NCI-H1436 treated with DMSO at 0.1 percent for 48 hours (cell line): ENCODE results near the gene NLGN3.
A peak's percentile ranks its signal among the peaks of the same experiment; 100 is the strongest.

Experiments used
- DNase-seq: peaks from one replicate; lab custom pipeline; 2025; lab: John Stamatoyannopoulos, UW

NLGN3 gene

DNA sequence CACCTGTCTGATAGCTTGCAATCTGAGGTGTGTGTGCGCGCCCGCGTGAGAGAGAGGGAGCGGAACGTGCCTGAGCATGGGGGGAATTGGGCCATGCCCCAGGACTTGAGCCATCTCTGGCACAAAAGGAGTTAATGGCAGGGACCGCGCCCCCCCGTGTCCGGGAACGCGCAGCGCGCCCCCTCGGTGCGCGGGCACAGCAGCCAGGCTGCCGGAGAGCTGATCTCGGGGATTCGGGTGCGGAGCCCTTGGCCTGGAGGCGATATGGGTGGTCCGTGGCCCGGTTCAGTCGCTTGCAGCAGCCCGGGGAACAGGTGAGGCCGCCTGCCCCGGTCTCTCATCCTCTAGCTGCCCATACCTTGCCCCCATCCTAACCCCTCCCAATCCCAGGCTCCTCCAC, at the start of gene NLGN3:
Gene NLGN3, plus strand, starts transcription at position 191 of the 400 bp plus-strand sequence. CDS start 2,909 bp downstream, outside the sequence.
- no peak for DNase-seq

DNA sequence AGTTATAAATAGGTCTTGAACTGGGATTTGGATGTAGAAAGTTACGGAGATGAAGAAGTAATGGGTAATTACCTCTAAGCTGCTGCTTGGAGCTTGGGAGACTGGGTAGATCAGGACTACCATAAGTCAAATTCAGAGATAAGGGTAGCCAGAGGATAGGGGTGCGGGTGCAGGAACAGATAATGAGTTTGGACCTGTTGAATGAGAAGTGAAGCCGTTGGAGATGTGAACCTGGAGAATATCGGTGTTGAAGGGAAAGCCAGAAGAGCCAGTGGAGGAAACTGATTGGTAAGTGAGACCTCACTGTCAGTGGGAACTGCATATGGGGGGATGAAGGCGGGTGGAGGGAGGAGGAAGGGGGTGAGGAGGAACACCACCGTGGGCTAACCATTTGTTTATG, 49.6 kb upstream of the NLGN3 start:
- no peak for DNase-seq

DNA sequence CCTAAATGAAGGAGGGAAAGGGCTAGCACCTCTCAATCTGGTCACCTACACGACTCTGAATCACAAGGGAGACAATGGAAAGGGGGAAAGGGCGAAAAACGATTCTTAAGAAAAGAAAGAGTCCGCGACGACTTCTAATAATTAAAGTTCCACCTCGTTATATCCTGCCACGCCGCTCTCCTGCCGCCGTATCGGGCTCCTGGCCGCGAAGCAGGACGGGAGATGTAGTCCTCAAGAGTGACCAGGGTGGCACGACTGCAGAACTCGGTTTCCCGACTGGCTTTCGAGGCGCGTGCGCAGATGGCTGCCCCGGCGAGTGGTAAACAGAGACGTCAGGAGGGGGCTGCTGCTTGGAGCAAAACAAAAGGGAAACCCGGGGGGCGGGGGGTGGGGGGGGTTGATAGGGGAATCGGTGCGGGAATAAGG, 49.1 kb upstream of the NLGN3 start, which contains the start of gene FOXO4:
Gene FOXO4, plus strand, starts transcription at position 297 of the 426 bp plus-strand sequence. CDS start 678 bp downstream, outside the sequence.
- DNase-seq: peak; percentile 47

DNA sequence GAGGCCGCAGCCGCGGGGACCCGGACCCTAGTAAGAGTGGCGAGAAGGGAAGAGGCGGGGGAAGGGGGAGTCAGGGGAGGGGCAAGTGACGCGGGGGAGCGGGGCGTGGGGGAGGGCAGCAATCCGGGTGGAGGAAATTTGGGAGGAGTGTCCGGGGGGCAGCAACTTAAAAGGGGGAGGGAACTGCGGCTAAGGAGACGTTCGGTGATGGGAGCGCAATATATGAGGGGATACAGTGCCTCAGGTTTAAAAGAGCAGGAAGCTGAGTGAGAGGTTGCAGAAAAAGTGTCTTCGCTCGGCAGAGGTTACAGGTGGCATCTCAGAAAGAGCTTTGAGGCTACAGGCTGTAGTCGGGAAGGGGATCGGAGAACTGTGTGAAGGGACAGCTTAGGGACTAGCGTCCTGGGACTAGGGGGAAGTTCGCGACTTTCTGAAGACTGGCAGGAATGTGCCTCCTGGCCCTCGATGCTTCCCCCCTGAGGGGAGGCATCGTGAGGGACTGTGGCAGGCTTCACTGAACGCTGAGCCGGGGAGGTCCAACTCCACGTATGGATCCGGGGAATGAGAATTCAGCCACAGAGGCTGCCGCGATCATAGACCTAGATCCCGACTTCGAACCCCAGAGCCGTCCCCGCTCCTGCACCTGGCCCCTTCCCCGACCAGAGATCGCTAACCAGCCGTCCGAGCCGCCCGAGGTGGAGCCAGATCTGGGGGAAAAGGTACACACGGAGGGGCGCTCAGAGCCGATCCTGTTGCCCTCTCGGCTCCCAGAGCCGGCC, 48.5 kb upstream of the NLGN3 start:
- peak; percentile 5 for DNase-seq

DNA sequence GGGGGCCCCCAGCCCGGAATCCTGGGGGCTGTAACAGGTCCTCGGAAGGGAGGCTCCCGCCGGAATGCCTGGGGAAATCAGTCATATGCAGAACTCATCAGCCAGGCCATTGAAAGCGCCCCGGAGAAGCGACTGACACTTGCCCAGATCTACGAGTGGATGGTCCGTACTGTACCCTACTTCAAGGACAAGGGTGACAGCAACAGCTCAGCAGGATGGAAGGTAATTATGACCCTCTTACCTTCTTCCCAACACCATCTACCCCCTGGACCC, 47.9 kb upstream of the NLGN3 start:
- no peak for DNase-seq

DNA sequence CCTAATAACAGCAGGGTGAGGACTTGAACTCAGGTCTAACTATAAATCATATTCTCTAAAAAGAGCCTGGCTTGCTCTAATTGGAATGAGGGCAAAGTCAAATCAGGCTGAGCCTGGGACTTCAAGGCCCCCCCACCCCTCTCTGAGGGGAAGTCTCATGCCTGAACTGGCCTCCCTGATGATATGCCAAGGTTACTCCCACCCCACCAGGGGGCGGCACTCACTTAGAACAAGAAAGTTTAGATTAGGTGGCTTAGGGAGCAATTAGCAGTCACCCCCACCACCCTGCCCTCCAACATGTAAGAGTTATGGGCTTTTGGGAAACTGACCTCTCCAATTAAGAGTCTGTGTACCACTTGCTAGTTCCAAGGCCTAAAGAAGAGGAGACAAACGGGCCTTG, 46.3 kb upstream of the NLGN3 start:
- no peak for DNase-seq

DNA sequence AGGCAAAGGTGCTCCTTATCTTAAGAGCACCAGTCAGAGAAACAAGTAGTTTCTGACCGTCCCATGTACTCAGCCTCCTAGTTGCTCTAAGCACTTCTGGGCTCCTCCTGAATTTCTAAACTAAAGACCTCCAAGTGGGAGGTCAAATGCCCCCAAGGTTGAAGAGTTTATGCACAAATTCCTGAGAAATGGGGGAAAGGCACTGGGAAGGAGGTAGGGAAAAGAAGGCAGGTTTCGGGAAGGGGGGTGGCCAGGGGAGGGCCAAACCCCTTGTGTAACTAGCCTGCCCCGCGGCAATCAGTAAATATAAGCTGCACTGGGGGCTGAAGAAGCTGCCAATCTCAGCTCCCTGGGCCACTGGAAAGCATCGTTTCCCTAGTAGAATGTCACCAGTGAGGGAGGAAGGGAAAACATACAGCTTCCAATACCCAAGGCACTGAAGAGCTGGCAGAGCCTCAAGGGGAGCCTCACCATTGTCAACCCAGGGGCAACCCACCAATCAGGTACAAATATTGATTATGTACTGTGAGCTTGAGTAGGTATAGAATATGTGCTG, 45.6 kb upstream of the NLGN3 start:
- DNase-seq: no peak

DNA sequence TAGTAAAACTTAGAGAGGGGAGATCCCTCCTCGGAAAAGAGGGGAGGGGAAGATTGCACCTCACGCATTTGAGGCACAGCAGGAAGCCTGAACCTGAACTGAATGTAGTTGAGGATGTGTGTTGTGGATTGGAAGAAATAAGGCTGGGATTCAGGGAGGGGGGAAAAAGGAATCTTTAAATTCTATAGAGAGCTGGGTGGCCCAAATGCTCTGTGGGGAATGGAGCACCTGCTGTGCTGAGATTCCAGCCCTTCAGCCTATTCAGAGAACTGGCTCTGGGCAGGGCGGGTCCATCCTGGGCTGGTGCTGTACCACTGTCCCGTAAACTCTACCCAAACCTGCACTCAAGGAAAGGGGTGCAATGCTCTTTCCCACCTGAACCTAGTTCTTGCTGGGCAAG, 44.9 kb upstream of the NLGN3 start:
- DNase-seq: no peak

DNA sequence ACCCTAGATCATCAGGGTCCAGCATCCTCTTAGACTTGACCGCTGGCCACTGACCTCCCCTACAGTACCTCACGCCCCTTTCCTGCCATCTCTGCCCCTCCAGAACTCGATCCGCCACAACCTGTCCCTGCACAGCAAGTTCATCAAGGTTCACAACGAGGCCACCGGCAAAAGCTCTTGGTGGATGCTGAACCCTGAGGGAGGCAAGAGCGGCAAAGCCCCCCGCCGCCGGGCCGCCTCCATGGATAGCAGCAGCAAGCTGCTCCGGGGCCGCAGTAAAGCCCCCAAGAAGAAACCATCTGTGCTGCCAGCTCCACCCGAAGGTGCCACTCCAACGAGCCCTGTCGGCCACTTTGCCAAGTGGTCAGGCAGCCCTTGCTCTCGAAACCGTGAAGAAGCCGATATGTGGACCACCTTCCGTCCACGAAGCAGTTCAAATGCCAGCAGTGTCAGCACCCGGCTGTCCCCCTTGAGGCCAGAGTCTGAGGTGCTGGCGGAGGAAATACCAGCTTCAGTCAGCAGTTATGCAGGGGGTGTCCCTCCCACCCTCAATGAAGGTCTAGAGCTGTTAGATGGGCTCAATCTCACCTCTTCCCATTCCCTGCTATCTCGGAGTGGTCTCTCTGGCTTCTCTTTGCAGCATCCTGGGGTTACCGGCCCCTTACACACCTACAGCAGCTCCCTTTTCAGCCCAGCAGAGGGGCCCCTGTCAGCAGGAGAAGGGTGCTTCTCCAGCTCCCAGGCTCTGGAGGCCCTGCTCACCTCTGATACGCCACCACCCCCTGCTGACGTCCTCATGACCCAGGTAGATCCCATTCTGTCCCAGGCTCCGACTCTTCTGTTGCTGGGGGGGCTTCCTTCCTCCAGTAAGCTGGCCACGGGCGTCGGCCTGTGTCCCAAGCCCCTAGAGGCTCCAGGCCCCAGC, 43.8 kb upstream of the NLGN3 start:
- DNase-seq: no peak

DNA sequence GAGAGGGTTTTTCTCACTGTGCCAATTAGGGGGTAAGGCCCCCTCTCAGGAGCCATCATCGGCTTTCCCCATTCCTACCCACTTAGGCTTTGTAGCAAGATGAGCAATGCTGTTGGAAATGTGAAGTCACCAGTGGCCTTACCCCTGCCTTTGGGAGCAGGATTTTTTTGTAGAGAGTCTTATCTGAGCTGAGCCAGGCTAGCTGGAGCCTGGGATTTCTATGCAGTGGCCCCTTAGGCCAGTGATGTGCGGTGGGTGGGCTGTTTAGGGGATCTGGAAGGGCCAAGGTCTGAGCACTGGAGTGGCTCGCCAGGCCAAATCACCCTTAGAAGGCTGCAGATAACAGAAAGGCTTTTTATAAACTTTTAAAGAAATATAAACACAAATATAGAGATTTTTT, 42.3 kb upstream of the NLGN3 start:
- DNase-seq: no peak

DNA sequence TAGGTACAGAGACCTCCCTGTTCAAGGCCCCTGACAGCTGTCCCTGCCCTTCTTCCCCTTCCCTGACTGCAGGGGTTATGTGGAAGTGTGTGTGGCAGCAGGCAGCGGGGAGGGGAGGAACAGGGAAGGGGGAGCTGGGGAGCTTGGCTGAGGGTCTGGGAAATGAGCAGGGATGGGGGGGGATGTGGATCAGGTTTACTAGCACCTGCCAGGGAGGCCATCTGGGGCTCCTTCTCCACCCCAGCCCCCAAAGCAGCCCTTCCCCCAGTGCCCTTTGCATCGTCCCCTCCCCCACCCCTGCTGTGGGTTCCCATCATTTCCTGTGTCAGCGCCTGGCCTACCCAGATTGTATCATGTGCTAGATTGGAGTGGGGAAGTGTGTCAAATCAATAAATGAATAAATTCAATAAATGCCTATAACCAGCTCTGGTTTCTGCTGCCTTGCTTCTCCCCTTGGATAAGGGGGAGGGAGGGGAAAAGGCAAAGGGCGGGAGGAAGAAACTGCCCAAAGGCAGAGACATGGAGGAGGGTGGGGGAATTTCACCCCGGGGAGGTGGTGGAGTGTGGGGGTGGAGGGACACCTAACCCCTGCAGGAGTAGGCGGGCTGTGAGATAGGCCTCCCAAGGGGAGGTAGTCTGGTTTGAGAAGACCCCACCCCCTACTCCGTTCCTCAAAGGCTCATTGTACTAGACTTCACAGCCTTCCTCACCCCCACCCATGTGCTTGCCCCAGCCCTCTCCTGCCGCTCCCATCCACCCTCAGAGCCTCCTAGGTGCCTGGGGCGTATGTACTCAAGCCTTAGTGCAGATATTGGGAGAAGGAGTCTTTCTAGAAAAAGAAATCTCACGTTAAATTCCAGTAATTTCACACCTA, 41.3 kb upstream of the NLGN3 start:
- peak; percentile 47 for DNase-seq

DNA sequence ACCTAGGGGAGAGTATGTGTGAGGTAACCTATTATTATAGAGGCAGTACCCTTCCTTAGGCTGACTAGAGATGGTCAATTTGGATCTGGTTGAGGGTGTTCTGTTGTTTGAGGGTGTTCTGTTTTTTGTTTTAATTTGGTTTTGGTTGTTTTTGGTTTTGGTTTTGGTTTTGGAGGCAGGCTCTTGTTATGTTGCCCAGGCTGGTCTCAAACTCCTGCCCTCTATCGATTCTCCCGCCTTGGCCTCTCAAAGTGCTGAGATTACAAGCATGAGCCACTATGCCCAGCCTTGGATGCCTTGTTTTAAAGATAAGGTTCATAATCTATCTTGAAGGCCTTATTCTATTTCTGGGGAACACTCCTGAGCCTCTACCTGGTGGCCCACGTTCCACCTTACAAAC, 39.0 kb upstream of the NLGN3 start:
- no peak for DNase-seq

DNA sequence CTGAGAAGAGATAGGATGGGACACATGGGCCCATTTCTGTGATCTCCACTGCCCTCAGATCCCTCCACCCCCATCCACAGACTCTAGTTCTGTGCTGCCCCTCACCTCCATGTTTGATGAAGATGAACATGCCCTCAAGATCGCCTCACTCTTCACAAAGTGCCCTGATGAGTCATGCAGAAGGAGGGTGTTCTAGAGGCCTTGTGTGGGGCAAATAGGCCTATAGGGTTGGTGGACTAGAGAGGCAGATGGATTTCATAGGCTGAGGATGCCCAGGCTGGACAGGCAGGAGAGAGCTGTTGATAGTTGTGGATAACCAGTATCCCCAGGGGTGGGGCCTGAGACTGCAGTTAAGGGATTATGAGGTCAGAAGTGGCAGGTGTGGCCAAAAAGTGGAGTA, 38.2 kb upstream of the NLGN3 start, which contains the start of gene CXorf65:
Gene CXorf65, minus strand, starts transcription at position 314 of the 400 bp plus-strand sequence. Its CDS starts 184 bp downstream, at position 130.
- no peak for DNase-seq

DNA sequence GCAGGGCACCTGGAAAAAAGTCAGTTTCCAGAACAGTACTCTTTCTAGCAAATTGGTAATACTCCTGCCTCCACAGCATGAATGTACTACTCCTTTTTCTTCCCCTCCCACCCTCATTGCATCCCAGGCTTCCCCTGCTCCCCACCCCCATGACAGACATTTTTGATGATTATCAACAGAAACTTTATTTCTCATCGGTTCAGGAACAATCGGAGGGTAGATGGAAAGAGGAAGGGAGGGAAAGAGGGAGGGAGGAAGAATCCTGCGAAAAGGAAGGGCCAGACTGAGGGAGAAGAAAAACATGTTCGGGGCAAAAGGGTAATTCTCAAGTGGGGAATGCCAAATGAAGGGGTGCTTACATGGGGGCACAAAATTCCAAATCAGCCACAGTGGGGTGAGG, 37.4 kb upstream of the NLGN3 start:
- DNase-seq: no peak

DNA sequence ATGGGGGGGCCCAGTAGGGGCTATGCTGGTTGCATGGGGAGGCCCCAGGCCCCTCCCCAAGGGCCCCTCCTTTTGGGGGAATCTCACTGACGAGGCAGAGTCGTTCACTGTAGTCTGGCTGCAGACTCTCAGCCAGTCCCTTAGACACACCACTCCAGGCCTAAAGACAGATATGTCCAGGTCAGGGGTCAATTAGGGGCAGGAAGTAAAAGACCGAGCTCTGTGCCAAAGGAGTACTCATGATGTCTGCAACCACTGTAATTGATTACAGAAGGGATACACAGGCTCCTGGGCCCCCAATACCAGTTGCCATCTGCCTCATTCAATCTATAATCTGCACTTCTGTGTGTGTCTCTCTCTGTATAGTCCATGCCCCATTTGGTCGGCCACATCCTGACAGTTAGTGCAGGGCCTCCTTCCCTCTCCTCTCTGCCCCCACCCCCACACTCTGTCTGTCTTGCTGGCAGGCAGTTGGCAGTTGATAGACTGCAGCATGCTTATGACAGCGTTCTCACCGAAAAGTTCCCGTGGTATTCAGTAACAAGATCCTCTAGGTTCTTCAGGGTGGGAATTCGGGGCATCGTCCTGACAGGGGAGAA, 36.8 kb upstream of the NLGN3 start:
- DNase-seq: no peak

DNA sequence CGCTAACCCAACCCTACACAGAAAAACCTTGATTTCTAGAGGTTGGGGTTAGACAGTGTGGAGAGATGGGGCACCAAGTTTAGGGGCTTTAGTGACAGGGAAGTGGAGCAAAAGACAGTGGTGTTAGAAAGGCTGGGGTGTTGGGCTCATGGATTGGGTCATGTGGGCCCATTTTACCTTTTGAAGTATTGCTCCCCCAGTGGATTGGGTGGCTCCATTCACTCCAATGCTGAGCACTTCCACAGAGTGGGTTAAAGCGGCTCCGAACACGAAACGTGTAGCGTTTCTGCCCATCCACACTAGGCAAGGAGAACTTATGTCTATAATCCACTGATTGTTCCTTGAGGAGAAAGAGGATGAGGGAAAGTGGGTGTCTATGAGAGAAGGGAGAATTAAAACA, 35.6 kb upstream of the NLGN3 start:
- no peak for DNase-seq

DNA sequence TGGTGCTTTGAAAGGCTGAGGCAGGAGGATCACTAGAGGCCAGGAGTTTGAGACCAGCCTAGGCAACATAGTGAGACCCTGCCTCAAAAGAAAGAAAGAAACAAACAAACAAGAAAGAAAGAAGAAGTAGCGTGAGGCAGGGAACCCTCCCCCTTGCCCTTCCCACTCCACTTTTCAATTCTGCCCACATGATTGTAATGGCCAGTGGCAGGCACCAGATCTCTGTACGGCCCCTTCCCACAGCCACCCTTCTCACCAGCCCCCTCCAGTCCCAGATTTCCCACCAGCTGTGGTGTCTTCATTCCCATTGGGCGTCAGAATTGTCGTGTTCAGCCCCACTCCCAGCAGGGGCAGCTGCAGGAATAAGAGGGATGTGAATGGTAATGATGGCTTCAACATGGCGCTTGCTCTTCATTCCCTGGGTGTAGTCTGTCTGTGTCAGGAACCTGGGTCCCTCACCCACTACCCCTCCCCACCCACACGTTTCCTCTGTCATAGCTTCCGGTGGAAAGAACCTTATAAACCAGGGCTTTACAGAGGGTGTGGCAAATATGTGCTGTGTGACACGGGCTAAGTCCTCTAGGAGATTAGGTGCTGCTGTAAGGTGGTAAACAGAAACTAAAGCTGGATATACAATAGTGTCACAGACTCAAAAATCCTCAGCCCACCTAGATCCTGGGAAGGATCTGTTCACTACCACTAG, 33.3 kb upstream of the NLGN3 start, which contains the start of gene IL2RG:
Gene IL2RG, minus strand, starts transcription at position 437 of the 703 bp plus-strand sequence. Its CDS starts 38 bp downstream, at position 399.
- no peak for DNase-seq

DNA sequence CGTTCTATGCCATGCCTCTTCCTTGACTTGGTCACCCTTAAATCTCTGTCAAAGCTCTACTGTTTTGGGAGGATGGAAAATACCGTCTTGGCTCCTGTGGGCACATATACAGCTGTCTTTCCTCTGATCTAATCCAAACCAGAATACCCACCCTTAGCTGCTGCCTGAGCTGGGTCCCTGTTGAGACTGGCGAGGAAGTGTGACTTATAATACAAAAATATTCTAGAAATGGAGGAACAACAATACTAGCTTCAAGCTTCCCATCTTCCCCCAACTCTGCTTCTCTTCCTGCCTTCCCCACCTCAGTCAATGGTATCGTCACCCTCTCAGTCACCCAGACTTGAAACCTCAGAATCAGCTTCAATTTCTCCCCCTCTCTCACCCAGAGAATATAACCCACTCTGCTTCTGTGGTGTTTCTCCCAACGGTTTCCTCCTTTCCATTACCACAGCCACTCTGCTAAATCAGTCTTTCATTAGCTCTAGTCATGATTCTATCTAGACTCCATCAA, 32.7 kb upstream of the NLGN3 start:
- no peak for DNase-seq

DNA sequence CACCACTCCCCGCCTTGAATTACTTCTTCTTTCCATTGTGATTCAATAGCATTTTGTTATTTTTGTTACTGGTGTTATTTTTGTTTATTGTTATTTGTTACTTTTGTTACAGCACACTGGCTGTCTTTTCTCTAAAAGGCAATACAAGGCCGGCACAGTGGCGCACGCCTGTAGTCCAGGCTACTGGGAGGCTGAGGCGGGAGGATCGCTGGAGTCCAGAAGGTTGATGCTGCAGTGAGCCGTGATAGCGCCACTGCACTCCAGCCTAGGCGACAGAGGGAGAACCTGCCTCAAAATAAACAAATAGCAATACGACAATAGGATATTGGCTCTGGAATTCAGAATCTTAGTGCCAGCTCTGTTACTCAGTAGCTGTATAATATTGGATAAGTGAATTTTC, 27.3 kb upstream of the NLGN3 start:
- no peak for DNase-seq
